Brain microvascular endothelial cell (primary cell): ENCODE data around the gene GPN3.

ENCODE experiments used
- DNase-seq: peaks from one replicate; pipeline ENCODE4 v3.0.0-alpha.2; 2020
- H3K27ac ChIP-seq: fragments of 250-450 bp; sonication (Bioruptor Pico); 2 replicates; pipeline ENCODE4 v1.5.1; 2020; ENCODE audit warnings: mild to moderate bottlenecking, moderate library complexity
- H3K27me3 ChIP-seq: fragments of 250-450 bp; sonication (Bioruptor Pico); replicated peaks from 2 replicates; pipeline ENCODE4 v1.5.1; 2020; ENCODE audit warnings: mild to moderate bottlenecking
- H3K36me3 ChIP-seq: fragments of 250-450 bp; sonication (Bioruptor Pico); replicated peaks from 2 replicates; pipeline ENCODE4 v1.5.1; 2020; ENCODE audit warnings: mild to moderate bottlenecking
- H3K4me3 ChIP-seq: 2 replicates; pipeline ENCODE4 v1.5.1; 2011; ENCODE audit warnings: low read depth, mild to moderate bottlenecking, control low read depth, low read length, moderate library complexity
- CTCF ChIP-seq: IDR thresholded peaks from 2 replicates; pipeline ENCODE4 v1.5.1; 2011; ENCODE audit warnings: low read depth, mild to moderate bottlenecking, moderate library complexity, low read length, control low read depth, inconsistent platforms; ENCODE audit errors: missing control alignments
- in situ Hi-C: cut with HindIII; loops from 2 replicates; pipeline ENCODE4 v1.10.0; 2017; ENCODE audit warnings: low sequenced_read_pairs, low pct_ligation_motif_present

Gene GPN3

GRCh38 chr12:110505332-110505731 lies 37.3 kb upstream of the GPN3 start:
- H3K27me3 ChIP-seq = no peaks in the 10 kb centered on the region
- no peak overlapping the region for H3K27ac ChIP-seq
- TF ChIP-seq CTCF = no peak
- H3K4me3 ChIP-seq = no peak overlapping the region
- DNase-seq = no peak
- in situ Hi-C loops = loop anchor here (25.0 kb wide), 1 partner anchor 107 kb away; the partner anchor contains the start of gene TCTN1
- H3K36me3 ChIP-seq = no peaks in the 10 kb centered on the region

DNA sequence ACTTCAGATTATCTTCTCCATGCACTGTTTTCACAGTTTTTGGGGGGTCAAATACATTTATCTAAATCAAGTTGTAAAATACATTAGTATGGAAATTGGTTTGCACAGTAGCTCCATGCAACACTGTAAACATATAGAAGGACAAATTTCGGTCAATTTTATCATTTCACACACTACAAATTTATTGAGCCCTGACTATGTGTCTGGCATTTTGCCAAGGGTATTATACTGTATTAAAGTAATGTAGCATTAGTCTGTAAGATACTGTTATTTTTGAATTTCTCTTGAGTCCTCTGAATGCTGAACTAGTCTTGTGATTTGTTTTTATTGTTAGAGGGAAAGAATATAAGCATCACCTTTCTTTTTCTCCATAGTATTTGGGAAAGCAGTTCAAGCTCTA lies 35.4 kb upstream of the GPN3 start:
- no peak overlapping the region for H3K27ac ChIP-seq
- in situ Hi-C loops = loop anchor here (25.0 kb wide), 1 partner anchor 109 kb away; the partner anchor contains the start of gene TCTN1
- no peak for TF ChIP-seq CTCF

GRCh38 chr12:110501752-110502738 lies 34.0 kb upstream of the GPN3 start, which contains the start of the genes RAD9B and VPS29:
RAD9B (plus strand) TSS chr12:110502331; CDS start chr12:110502338, 7 bp downstream.
VPS29 (minus strand) TSS chr12:110502111; CDS start chr12:110502051, 60 bp downstream.
- peak within 1 kb of the TSS; percentile 47 for H3K27ac ChIP-seq
- in situ Hi-C loops = loop anchor here (25.0 kb wide), 1 partner anchor 110 kb away; the partner anchor contains the start of gene TCTN1

More for the DNA sequence above, 35.4 kb upstream of the GPN3 start:
- Histone ChIP-seq H3K27me3 (no peaks in the 10 kb centered on the region), H3K4me3 (no peak overlapping the region), H3K36me3 (no peaks in the 10 kb centered on the region)
- no peak for DNase-seq

GRCh38 chr12:110501399-110501751 lies 33.3 kb upstream of the GPN3 start:
- no peaks in the 10 kb centered on the region for H3K36me3 ChIP-seq
- in situ Hi-C loops = loop anchor here (25.0 kb wide), 1 partner anchor 111 kb away; the partner anchor contains the start of gene TCTN1
- H3K27ac ChIP-seq = peak overlapping the region; percentile 47
- H3K27me3 ChIP-seq = no peaks in the 10 kb centered on the region
- peak; percentile 24 for DNase-seq
- no peak for TF ChIP-seq CTCF
- peak overlapping the region; percentile 91 for H3K4me3 ChIP-seq

More at GRCh38 chr12:110501752-110502738, 34.0 kb upstream of the GPN3 start, which contains the start of the genes RAD9B and VPS29:
- no peaks in the 10 kb centered on the region for H3K36me3 ChIP-seq
- H3K27me3 ChIP-seq = no peaks in the 10 kb centered on the region
- TF ChIP-seq CTCF = no peak
- peak within 1 kb of the TSS; percentile 91 for H3K4me3 ChIP-seq
- peak; percentile 99 for DNase-seq

- in situ Hi-C loops = no loop called here
- H3K36me3 ChIP-seq = peaks cover 12% of the 10 kb centered on the region
- H3K27me3 ChIP-seq = no peaks in the 10 kb centered on the region
- H3K4me3 ChIP-seq = no peak overlapping the region
- no peak overlapping the region for H3K27ac ChIP-seq
- no peak for TF ChIP-seq CTCF
- DNase-seq = peak; percentile 18
Measured at GRCh38 chr12:110498984-110499706, 31.1 kb upstream of the GPN3 start.
